Keratinocyte (primary cell): ENCODE results near the gene TAOK3.

ENCODE experiments used
- EZH2 ChIP-seq: IDR thresholded peaks from one replicate; pipeline ENCODE4 v1.6.1; 2012; ENCODE audit warnings: inconsistent platforms, mild to moderate bottlenecking, low read length, moderate library complexity
- TF ChIP-seq, protein P1 (sequence below), 3 experiments: IDR thresholded peaks in 1 of 3; conservative IDR thresholded peaks in 1 of 3; optimal IDR thresholded peaks in 1 of 3; 2 replicates in 2 of 3; 3 replicates in 1 of 3; pipeline versions ENCODE3 to v1.5.1; 2011; ENCODE audit warnings: low read length in 3 of 3, mild to moderate bottlenecking in 3 of 3, moderate library complexity in 2 of 3, control low read depth in 1 of 3, inconsistent platforms in 1 of 3; ENCODE audit not compliant: insufficient read depth in 2 of 3; ENCODE audit errors: extremely low read depth in 1 of 3

DNA sequence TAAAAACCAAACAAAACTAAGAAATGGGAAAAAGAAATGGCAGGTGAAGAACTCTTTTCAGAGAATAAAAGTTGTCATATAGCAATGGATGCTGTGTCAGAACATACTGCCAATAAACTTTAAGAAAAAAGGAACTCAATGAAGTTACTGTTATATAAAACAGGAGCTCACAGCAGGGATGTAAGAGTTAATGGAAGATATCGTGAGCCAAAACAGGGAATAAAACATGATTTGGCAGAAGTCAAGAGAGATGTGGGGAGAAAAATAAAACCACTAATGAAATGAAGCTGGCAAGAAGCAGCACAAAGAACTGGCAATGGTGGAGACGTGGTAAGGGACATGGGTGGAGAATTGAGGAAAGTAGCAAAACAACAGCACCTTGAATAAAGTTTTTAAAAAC lies 61.0 kb downstream of the TAOK3 start:
- TF ChIP-seq, protein P1, sequence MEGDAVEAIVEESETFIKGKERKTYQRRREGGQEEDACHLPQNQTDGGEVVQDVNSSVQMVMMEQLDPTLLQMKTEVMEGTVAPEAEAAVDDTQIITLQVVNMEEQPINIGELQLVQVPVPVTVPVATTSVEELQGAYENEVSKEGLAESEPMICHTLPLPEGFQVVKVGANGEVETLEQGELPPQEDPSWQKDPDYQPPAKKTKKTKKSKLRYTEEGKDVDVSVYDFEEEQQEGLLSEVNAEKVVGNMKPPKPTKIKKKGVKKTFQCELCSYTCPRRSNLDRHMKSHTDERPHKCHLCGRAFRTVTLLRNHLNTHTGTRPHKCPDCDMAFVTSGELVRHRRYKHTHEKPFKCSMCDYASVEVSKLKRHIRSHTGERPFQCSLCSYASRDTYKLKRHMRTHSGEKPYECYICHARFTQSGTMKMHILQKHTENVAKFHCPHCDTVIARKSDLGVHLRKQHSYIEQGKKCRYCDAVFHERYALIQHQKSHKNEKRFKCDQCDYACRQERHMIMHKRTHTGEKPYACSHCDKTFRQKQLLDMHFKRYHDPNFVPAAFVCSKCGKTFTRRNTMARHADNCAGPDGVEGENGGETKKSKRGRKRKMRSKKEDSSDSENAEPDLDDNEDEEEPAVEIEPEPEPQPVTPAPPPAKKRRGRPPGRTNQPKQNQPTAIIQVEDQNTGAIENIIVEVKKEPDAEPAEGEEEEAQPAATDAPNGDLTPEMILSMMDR (optimal IDR thresholded peaks at IDR 0.05 in 1 of 3, IDR thresholded peaks at IDR 0.05 in 1 of 3, conservative IDR thresholded peaks at IDR 0.05 in 1 of 3; ENCODE audit: extremely low read depth in 1 of 3, insufficient read depth in 2 of 3, low read length in 3 of 3): no peak
- TF ChIP-seq EZH2: no peak
